Measurements from ENCODE around the gene PLOD1.

- no peak for TF ChIP-seq CTCF (IDR thresholded peaks at IDR 0.05; ENCODE audit: low read depth, low read length, poor library complexity, severe bottlenecking)
- TF ChIP-seq EZH2phosphoT487 (IDR thresholded peaks at IDR 0.05; ENCODE audit: borderline replicate concordance, low read length) = no peak
These were observed 51.3 kb downstream of the PLOD1 start for GRCh38 chr1:11985851-11986250.
